Left forelimb (tissue), 1 donor: ENCODE data around the gene HPS4.
"Not testable (repeated sequence)": the region's sequence is repeated elsewhere in the genome, so short reads cannot be mapped to it uniquely, and the experiment has no call there.

ENCODE experiments used
- DNase-seq: peaks from one replicate; pipeline ENCODE4 v3.0.0-alpha.2; 2018; ENCODE audit warnings: low spot score

HPS4 gene

GRCh38 chr22:26483439-26484359, at the start of gene HPS4, which contains the start of gene SRRD:
Gene HPS4, minus strand, starts transcription at chr22:26483783. Its CDS starts 2,021 bp downstream, at chr22:26481762.
Gene SRRD, plus strand, starts transcription at chr22:26483877. Its CDS starts 14 bp downstream, at chr22:26483891.
- DNase-seq, result peak; percentile 95

DNA sequence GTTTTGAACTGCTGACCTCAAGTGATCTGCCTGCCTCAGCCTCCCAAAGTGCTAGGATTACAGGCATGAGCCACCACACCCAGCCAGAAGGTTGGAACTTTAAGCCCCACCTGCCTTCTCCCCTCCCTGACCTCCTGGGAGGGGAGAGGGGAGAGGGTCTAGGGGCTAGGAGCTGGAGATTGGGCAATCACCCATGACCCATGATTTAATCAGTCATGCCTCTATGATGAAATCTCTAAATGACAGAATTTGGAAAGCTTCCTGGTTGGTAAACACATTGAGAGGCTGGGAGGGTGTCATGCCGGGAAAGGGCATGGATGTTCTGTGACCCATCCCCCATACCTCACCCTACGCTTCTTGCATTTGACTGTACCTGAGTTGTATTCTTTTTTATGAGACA, 45.8 kb upstream of the HPS4 start:
- no peak for DNase-seq

- not testable (repeated sequence) for DNase-seq
Observed at GRCh38 chr22:26528518-26528917, 44.9 kb upstream of the HPS4 start.

DNA sequence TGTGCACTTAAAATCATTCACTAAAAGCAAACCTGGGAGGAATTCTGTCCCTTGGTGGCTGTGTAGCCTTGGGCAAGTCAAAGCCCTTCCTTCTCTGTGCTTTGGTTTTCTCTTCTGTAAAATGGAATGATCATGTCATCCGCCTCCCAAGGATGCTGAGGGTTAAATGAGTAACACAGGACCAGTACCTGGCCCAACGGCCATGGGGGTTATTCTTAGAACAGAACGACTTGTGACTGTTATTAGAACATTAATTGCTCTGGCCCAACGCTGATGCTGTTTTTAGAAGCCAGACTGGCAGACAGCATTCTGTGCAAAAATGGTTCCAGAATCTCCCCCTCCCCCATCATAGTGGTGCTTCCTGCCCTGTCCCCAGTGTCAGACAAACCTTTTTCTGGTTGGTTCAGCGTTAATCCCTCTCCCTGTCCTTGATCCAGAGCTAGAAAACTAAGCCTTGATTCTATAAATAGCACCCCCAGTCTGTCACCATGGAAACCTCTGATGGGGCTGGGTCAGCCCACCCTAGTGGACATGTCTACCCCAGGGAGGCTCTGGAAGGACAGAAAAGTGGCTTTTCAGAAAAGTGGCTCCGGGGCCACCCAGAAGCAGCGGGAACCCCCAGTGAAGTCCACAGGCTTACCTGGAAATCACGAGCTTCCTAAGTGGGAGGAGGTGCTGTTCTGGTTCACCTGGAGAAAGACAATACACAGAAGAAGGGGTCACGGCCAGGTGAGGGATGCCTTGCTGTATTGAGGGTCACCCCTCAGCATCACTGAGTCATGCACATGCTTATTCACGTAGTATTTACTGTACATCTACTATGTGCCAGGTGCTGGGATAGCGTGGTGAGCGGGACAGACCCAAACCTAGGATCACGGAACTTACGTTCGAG, 44.2 kb upstream of the HPS4 start:
- DNase-seq, result no peak

DNA sequence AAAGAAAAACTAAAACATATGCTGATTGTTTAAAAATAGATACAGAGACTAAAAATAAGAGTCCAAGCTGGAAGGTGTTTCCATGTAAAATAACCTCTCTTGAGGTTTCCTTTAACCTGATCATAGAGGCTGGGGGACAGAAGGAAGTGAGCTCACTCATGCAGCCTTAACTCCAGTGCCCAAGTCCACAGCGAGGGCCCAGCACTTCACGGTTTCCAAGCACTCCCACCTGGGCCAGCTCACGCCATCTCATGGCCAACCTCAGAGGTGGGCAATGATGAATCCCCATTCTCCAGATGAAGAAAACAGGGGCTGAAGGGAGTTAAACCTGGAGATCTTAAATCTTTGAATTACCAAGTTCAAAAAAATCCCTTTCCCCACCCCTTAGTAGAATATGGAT, 43.6 kb upstream of the HPS4 start:
- no peak for DNase-seq

DNA sequence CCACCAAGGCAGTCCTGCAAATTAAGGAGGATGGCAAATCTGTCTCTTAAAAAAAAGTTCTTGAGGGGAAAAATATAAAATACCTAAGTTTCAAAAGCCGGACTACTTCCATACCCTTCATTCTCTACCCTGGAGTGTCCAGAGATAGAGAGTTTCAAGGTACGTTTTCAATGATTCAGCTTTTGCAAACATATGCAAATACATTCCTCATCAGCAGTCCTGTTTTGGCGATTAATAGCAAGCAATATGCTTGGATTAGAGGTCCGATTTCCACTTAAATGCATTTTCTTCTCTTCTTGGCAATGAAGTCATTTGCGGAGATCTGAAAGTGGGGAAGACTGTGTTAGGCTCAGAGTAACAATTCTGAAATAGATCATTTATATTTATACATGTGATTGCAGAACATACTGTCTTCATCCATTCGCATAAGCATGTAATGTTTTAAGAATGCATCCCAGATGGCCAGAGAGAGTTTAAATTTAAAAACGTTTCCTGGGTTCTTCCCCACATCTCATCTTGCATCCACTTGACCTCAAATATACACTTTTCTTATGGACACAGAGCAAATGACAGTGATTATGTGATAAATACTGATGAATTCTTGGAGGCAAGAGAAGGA, 42.5 kb upstream of the HPS4 start:
- no peak for DNase-seq

- no peak for DNase-seq
Observed at GRCh38 chr22:26524870-26525269, 41.3 kb upstream of the HPS4 start.

DNA sequence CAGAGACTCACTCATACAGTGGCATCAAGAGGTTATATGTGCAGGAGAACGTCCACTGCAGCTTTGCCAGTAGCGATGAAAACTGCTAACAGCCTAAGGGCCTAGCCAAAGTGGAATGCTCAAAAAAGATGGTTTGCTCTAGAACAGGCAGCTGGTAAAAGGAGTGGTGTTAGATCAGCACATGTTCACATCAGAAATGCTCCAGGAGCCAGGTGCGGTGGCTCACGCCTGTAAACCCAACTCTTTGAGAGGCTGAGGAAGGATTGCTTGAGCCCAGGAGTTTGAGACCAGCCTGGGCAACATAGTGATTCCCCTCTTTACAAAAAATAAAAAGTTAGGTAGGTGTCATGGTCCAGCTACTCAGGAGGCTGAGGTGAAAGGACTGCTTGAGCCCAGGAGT, 39.0 kb upstream of the HPS4 start:
- no peak for DNase-seq

DNA sequence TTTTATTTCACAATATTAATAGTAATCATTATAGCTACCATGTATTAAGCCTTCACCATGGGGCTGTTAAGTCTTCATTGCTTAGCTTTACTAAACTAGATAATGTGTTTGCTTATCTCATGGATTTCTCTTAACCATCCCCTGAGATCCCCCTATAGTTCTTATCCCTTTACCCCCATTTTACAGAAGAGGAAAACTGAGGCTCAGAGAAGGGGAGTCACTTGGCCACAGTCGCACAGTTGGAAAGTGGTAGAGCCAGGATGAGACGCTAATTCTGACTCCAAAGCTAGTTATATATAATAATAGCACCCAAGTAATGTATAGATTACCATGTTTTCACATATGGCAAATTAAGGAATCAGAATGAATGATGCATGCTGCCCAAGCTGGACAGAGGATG, 38.4 kb upstream of the HPS4 start:
- DNase-seq, result no peak

GRCh38 chr22:26517429-26517828, 33.8 kb upstream of the HPS4 start:
- DNase-seq, result no peak

DNA sequence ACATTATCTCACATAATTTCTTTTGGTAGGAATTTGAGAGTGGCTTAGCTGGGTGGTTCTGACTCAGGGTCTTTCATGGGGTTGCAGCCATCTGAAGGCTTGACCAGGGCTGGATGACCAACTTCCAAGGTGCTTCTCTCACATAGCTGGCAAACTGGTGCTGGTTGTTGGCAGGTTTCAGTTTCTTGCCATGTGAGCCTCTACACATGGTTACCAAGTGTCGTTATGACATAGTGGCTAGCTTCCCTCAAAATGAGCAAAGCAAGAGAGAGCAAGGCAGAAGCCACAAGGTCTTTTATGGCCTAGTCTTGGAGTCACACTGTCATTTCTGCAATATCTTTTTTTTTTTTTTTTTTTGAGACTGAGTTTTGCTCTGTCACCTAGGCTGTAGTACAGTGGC, 32.9 kb upstream of the HPS4 start:
- no peak for DNase-seq

DNA sequence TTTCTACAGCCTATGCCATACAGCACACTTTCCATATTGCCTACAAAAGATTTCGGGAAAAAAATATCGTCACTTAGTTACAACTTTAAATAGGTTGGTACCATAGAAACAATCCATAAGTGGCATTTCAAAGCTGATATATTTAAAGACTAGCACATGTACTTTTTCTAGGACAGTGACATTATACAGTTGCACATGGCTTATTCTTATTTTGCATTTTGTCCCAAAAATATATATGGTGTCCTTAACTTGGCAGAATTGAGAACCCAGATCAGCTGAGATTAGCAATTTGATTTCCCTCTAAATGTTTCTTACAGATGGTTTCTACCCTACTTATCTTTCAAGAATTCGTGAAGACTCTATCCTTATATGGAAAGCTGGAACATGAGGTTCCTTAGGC, 32.3 kb upstream of the HPS4 start:
- no peak for DNase-seq

GRCh38 chr22:26514419-26515161, 31.0 kb upstream of the HPS4 start:
- no peak for DNase-seq

DNA sequence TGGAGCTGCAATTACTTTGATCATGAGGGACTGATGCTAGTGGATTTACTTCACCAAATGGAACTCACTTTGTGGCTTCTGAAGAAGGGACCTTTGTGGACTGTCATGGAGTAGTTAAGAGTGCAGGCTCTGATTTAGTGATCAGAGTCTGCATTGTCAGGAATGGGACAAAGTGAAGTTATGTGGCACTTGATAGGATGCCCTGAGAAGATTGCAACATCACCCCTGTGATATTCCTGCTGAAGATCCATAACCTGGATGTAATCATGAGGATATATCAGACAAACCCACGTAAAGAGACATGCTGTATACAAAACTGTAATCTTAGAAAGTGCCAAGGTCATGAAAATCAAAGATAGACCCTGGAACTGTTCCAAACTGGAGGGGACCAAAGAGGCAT, 30.3 kb upstream of the HPS4 start:
- no peak for DNase-seq

DNA sequence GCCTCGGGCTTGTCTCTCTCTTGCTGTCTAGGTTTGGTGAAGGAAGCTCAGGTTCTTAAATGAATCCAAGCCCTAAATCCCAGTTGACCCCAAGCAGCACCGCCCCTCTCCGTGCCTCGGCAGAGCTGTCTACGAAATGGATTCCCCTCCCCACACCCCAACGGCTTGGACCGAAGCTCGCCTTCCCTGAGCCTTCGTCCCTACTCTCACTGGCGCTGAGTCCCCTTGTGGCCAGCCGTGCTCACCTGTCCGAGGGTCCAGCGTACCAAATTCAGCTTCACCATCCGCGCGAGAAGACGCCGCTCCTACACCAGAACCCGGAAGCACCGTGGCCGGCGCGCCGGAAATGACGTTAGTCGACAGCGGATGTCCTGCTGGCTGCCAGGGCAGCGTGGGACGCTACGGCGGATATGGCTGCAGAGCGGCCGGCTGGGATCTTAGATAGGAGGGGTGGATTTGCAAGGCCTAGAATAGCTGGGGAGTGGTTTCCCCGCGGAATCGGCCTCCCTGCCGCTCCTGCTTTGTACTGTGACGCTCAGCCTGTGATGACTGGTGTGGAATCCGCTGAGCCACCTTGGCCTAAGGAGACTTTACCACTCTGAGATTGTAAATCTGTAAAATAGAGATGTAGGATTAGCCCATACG, 28.7 kb upstream of the HPS4 start, which contains the start of gene TFIP11:
Gene TFIP11, minus strand, starts transcription at position 325 of the 645 bp plus-strand sequence. CDS start 2,201 bp downstream, outside the sequence.
- DNase-seq, result peak; percentile 98

DNA sequence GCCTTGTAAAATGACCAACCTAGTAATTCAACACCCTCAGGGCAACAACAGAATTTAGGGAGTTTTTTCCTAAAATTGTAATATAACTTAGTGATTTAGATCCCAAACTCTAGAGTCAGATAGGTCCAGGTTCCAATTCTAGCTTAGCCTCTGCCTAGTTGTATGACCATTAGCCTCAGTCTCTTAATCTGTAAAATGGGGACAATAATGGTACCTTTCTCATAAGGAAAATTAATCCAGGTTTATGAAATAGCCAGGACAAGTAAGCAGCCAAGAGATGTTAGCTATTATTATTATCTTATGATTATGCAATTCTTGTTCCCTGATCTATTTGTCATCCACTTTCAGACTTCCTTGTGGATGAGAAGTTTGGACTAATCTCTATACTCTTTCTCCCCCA, 24.6 kb upstream of the HPS4 start:
- no peak for DNase-seq

DNA sequence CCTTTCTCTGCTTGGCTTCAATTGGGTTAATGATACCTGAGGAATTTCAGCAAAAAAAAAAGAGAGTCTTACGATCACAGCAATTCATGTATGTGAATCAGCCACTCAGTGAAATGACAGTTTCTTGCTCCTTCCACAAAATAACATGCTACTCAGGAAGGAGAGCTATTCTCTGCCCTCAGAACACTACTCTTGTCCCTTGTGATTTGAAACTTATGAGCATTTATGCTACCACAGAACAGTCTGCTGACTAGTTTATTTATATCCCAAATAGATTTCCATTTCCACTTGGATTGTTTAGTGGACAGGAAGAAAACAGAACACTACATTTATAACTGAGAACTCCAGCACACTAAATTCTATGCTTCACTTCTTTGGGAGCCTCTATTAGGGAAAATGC, 20.2 kb upstream of the HPS4 start:
- no peak for DNase-seq

GRCh38 chr22:26502688-26503561, 19.3 kb upstream of the HPS4 start:
- no peak for DNase-seq

DNA sequence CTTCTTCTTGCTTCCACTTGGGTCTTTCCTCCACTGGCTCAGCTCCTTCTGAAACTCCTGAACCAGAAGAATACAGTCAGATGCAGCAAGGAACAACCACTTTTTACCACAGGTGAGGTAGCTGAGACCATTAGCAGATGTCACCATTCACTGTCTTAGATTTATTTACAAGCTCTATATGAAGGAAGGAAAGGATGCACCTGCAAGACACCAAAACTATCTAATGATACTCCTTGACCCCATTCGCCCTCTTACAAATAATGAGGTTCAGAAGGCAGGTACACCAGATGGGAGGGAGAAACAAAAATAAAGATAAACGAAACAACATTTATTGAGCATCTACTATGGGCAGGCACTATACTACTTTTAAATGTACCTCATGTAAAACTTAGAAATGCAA, 18.4 kb upstream of the HPS4 start:
- DNase-seq, result no peak

DNA sequence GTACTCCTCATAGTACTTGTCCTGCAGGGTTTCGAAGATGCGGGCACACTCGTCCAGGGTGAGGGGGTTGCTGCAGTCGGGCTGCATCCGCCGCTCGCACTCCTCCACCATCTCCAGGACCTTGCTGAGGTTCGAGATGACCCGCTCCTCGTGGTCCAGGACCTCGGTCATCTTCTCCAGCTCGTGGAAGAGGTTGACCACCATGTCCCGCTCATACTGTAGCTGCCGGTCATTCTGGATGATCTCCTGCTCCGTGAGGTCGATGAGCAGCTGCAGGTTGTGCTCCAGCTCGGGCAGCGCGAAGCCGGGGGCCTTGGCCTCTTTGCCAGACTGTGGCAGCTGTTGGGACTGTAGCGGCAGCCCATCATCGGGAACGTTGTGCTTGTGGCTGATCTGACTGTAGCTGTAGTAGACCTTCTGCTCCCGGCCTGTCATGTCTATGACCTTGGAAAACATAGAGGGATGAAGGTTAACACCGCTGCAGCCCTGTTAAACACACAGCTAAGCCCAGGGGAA, 15.7 kb upstream of the HPS4 start:
- no peak for DNase-seq
